ENCODE data around the gene AHCY.

DNA sequence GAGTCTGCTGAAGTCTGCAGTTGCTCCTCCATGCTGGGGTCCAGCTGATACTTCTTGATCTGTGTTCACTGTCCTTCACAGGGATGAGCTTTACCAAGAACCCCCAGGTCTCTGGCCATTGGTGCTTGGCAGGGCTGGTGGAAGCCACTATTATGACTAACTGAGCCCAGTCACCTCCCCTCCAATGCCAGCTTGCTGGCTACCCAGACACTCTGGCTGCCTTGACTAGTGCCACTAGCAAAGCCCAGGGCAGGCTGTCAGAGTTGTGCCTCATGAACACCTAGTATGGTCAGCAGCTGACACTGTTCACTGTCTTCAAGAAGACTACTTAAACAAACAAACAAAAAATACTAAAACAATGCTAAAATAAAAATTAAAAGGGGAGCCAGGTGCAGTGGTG is 53.1 kb downstream of the AHCY start:
- TF ChIP-seq, protein P1, sequence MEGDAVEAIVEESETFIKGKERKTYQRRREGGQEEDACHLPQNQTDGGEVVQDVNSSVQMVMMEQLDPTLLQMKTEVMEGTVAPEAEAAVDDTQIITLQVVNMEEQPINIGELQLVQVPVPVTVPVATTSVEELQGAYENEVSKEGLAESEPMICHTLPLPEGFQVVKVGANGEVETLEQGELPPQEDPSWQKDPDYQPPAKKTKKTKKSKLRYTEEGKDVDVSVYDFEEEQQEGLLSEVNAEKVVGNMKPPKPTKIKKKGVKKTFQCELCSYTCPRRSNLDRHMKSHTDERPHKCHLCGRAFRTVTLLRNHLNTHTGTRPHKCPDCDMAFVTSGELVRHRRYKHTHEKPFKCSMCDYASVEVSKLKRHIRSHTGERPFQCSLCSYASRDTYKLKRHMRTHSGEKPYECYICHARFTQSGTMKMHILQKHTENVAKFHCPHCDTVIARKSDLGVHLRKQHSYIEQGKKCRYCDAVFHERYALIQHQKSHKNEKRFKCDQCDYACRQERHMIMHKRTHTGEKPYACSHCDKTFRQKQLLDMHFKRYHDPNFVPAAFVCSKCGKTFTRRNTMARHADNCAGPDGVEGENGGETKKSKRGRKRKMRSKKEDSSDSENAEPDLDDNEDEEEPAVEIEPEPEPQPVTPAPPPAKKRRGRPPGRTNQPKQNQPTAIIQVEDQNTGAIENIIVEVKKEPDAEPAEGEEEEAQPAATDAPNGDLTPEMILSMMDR (IDR thresholded peaks at IDR 0.05), result no peak
- no peak for TF ChIP-seq POLR2A (IDR thresholded peaks at IDR 0.05)

All from stomach (tissue), 4 donors.